A549 (cell line): ENCODE results near the gene TDRD12.

Experiments used
- BHLHE40 ChIP-seq: IDR thresholded peaks from 2 replicates; pipeline ENCODE4 v1.6.1; 2012; ENCODE audit warnings: low read depth, low read length, inconsistent platforms
- CHD2 ChIP-seq: fragments of 150-350 bp; IDR thresholded peaks from 2 replicates; pipeline ENCODE4 v1.6.1; 2014; ENCODE audit warnings: low read length; ENCODE audit not compliant: partially characterized antibody
- EP300 ChIP-seq, 2 experiments: fragments of >200 bp; sonication (Bioruptor Twin); formaldehyde crosslinking; IDR thresholded peaks; 2 replicates in 1 of 2; 3 replicates in 1 of 2; pipeline ENCODE4 v1.6.1; 2016 to 2017
- ESRRA ChIP-seq: fragments of 150-350 bp; IDR thresholded peaks from 2 replicates; pipeline ENCODE4 v1.6.1; 2014; ENCODE audit warnings: mild to moderate bottlenecking, low read length, borderline replicate concordance
- POLR2A ChIP-seq: IDR thresholded peaks from 2 replicates; pipeline ENCODE4 v1.6.1; 2012; ENCODE audit warnings: mild to moderate bottlenecking, low read length
- RAD21 ChIP-seq, 2 experiments: fragments of >200 bp in 1 of 2; sonication (Bioruptor Twin) in 1 of 2; formaldehyde crosslinking in 1 of 2; IDR thresholded peaks in 1 of 2; conservative IDR thresholded peaks in 1 of 2; 2 replicates in 1 of 2; 3 replicates in 1 of 2; pipeline ENCODE4 v1.6.1; 2012 to 2018; ENCODE audit warnings: inconsistent platforms in 1 of 2
- SMC3 ChIP-seq: fragments of >200 bp; sonication (Bioruptor Twin); formaldehyde crosslinking; IDR thresholded peaks from 3 replicates; pipeline ENCODE4 v1.6.1; 2018; ENCODE audit warnings: inconsistent platforms
- SREBF2 ChIP-seq: fragments of 450-650 bp; IDR thresholded peaks from 2 replicates; pipeline ENCODE4 v1.6.1; 2014; ENCODE audit warnings: mild to moderate bottlenecking, moderate library complexity
- ZC3H11A ChIP-seq: fragments of 450-650 bp; IDR thresholded peaks from 2 replicates; pipeline ENCODE4 v1.6.1; 2014; ENCODE audit warnings: antibody characterized with exemption, mild to moderate bottlenecking
- TF ChIP-seq, protein P1 (sequence below): fragments of >200 bp; sonication (Bioruptor Twin); formaldehyde crosslinking; IDR thresholded peaks from 3 replicates; pipeline ENCODE4 v1.5.1; 2016
- TF ChIP-seq, protein P2 (sequence below): fragments of 250-450 bp; sonication (Bioruptor Pico); IDR thresholded peaks from 2 replicates; pipeline ENCODE4 v1.5.0; 2021; ENCODE audit warnings: mild to moderate bottlenecking, moderate library complexity, borderline replicate concordance
- TF ChIP-seq, protein P3 (sequence below): IDR thresholded peaks from 2 replicates; pipeline ENCODE4 v1.6.1; 2012

GRCh38 chr19:32861596-32861995 lies 142.0 kb downstream of the TDRD12 start:
- TF ChIP-seq RAD21 (conservative IDR thresholded peaks at IDR 0.05 in 1 of 2, IDR thresholded peaks at IDR 0.05 in 1 of 2) (no peak), ZC3H11A (no peak), POLR2A (no peak), BHLHE40 (no peak), EP300 (IDR thresholded peaks at IDR 0.05) (no peak), SREBF2 (no peak), ESRRA (no peak), SMC3 (no peak), CHD2 (no peak)
- TF ChIP-seq, protein P1, sequence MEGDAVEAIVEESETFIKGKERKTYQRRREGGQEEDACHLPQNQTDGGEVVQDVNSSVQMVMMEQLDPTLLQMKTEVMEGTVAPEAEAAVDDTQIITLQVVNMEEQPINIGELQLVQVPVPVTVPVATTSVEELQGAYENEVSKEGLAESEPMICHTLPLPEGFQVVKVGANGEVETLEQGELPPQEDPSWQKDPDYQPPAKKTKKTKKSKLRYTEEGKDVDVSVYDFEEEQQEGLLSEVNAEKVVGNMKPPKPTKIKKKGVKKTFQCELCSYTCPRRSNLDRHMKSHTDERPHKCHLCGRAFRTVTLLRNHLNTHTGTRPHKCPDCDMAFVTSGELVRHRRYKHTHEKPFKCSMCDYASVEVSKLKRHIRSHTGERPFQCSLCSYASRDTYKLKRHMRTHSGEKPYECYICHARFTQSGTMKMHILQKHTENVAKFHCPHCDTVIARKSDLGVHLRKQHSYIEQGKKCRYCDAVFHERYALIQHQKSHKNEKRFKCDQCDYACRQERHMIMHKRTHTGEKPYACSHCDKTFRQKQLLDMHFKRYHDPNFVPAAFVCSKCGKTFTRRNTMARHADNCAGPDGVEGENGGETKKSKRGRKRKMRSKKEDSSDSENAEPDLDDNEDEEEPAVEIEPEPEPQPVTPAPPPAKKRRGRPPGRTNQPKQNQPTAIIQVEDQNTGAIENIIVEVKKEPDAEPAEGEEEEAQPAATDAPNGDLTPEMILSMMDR, result no peak
- TF ChIP-seq, protein P2, sequence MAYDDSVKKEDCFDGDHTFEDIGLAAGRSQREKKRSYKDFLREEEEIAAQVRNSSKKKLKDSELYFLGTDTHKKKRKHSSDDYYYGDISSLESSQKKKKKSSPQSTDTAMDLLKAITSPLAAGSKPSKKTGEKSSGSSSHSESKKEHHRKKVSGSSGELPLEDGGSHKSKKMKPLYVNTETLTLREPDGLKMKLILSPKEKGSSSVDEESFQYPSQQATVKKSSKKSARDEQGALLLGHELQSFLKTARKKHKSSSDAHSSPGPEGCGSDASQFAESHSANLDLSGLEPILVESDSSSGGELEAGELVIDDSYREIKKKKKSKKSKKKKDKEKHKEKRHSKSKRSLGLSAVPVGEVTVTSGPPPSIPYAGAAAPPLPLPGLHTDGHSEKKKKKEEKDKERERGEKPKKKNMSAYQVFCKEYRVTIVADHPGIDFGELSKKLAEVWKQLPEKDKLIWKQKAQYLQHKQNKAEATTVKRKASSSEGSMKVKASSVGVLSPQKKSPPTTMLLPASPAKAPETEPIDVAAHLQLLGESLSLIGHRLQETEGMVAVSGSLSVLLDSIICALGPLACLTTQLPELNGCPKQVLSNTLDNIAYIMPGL (CRISPR knock-in tag), result no peak
- TF ChIP-seq, protein P3, sequence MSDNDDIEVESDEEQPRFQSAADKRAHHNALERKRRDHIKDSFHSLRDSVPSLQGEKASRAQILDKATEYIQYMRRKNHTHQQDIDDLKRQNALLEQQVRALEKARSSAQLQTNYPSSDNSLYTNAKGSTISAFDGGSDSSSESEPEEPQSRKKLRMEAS, result no peak
